GM12892 (cell line): Measurements from ENCODE around the gene FBLN5.

Experiments
- POLR2A ChIP-seq: IDR thresholded peaks from 2 replicates; pipeline ENCODE4 v1.6.1; 2011; ENCODE audit warnings: low read depth, low read length, control low read depth
- POLR2AphosphoS5 ChIP-seq: IDR thresholded peaks from 2 replicates; pipeline ENCODE4 v1.6.1; 2011; ENCODE audit warnings: low read depth, low read length, control low read depth
- TAF1 ChIP-seq: IDR thresholded peaks from 2 replicates; pipeline ENCODE4 v1.6.1; 2011; ENCODE audit warnings: low read depth, mild to moderate bottlenecking, control low read depth, low read length, borderline replicate concordance

DNA sequence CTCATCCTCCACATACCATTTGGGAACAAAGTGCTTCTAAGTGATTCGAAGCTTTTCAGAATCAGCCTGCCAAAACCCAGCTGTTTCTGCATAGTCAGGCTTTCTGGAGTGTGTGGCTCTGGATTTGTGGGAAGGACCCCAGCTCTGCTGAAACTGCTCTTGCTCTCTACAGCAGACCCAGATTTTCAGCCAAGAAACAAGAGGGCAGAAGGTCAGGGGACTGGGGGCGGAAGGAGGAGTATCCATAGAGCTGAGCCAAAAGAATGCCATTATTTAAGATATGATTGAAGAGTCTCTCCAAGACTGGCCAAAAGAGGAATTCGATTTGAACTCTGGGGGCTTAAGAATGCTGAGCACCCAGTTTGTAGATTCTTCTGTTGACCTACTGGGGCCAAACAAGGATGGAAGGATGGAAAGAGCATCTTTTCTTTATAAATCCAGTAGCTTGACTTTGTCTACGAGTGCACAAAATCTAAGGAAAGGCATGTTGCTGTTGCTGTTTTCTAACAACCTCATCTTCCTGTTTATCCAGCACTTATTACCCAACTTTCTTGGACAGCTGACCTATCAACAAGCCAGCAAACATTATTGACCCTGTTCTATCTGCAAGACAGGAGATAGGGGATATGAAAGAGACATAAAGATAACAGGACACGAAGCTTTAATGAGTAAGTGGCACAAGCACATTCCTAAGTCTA lies 29.2 kb downstream of the FBLN5 start:
- TF ChIP-seq POLR2AphosphoS5 (no peak), POLR2A (no peak), TAF1 (no peak)
